ENCODE results near the gene MICALL2. TPM values are rescaled to one million over a fixed set of nuclear protein-coding genes. Genes with fewer than 3 reads are reported as not detected.

Gene MICALL2
- total RNA-seq, 4 donors from 2014 or later = 4.4 to 16.6 (median 9.3) TPM

DNA sequence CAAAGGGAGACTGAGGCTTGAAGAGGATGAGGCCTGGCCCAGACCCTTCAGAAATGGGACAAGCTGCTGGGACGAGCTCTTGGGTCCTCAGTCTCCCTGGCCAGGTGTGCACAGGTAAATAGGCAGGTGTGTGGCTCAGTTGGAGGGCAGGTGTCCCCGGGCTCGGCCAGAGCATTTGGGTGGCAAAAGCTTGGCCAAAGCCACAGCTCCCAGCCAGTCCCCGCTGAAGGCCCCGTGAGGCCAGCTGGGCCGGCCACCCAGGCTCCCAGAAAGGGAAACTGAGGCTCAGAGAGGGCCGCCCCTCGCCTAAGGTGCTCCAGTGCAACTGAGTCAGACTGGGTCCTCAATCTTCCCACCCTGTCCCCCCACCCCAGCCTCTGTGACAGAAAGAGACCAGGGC is 37.3 kb downstream of the MICALL2 start:
- DNase-seq (ENCODE audit: low spot score) (no peak), ATAC-seq (ENCODE audit: low FRiP score) (no peak)
- no peak for TF ChIP-seq CTCF (IDR thresholded peaks at IDR 0.05)

DNA sequence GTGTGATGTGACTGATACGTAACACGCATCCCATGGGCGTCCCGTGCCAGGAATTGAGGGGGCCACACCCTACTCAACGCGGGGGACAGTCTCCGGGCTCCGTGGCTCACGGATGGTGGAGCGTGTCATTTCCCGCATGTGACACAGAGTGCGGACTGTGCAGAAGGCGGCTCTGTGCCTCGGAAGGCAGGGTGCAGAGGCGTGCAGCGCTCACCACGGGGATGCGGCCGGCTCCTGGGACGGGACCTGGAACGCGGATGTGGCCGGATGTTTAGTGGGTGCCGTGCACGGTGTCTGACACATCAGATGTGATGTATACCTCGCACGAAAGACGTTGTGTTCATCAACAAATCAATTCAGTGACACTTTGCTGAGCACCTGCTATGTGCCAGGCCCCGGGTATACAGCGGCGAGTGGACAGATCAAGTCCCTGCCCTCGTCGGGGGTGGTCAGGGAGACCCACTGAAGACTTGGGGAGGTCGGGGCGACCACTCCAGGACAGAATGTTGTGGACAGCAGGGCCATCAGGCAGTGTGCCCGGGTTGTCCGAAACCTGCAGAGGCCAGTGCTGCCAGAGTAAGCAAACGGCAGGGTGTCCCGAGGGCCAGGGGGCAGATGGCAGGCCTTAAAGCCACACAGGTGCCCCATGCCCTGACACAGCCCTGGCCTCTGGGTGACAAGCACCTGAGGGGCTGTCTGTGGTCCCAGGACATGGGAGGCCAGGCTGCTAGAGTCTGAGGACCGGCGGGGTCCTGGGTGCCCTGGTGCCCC is 38.1 kb downstream of the MICALL2 start:
- no peak for TF ChIP-seq CTCF (IDR thresholded peaks at IDR 0.05)
- ATAC-seq (ENCODE audit: low FRiP score) (no peak), DNase-seq (ENCODE audit: low spot score) (no peak)

GRCh38 chr7:1419688-1420087 is 39.6 kb downstream of the MICALL2 start:
- no peak for DNase-seq (ENCODE audit: low spot score)
- TF ChIP-seq CTCF (IDR thresholded peaks at IDR 0.05) = no peak
- ATAC-seq (ENCODE audit: low FRiP score) = no peak

DNA sequence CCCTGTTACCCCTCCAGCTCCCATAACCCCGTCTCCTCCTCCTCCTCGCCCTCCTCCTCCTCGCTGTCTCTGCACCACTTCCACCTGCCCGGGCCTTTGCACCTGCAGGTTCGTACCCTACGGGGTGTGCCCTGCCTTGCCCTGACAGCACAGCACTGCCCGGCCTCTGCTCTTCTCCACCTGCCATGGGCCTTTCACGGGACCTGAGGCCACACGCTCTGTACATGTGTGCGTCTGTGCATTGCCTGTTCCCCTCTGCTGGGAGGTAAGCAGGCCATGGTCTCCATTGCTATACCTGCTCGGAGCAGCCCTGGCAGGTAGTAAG is 40.0 kb downstream of the MICALL2 start:
- TF ChIP-seq CTCF (IDR thresholded peaks at IDR 0.05) = no peak
- no peak for DNase-seq (ENCODE audit: low spot score)
- no peak for ATAC-seq (ENCODE audit: low FRiP score)

DNA sequence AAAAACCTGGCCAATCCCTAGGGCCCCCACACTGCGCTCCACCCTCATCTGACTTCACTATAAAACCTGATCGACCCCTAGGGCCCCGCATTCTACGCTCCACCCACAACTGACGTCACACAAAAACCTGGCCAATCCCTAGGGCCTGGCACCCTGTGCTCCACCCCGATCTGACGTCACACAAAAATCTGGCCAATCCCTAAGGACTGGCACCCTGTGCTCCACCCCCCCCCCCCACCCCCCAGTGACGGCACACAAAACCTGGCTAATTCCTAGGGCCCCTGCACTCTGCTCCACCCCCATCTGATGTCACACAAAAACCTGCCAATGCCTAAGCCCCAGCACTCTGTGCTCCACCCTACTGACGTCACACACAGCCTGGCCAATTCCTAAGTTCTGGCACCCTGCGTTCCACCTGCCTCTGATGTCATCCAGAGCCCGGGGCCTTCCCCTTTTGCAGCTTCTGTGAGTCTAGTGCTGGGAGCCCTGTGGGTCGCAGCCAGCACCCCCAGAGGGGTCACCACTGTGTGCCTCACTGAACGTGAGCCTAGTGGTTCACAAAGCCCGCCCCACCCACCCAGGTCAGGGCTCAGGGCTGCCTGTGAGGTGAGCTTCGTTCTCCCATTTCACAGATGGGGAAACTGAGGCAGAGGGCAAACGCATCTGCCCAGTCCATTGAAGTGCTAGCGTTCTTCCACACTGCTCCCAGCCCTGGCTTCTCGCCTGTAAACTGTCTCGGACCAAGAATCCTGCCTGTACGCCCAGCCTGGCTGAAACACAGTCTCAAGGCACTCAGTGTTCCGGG is 40.6 kb downstream of the MICALL2 start:
- no peak for ATAC-seq (ENCODE audit: low FRiP score)

DNA sequence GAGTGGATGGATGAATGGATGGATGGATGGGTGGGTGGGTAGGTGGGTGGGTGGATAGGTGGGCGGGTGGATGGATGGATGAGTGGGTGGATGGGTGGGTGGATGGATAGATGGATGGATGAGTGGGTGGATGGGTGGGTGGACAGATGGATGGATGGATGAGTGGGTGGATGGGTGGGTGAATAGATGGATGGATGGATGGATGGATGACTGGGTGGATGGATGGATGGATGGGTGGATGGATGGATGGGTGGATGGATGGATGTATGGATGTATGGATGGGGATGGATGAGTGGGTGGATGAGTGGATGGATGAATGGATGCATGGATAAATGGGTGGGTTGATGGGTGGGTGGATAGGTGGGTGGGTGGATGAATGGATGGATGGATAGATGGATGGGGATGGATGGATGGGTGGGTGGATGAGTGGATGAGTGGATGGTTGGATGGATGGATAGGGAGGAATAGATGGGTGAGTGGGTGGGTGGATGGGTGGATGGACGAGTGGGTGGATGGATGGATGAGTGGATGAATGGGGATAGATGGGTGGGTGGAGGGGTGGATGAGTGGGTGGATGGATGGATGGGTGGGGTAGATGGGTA is 43.8 kb downstream of the MICALL2 start:
- ATAC-seq (ENCODE audit: low FRiP score) (no peak), DNase-seq (ENCODE audit: low spot score) (no peak)
- no peak for TF ChIP-seq CTCF (IDR thresholded peaks at IDR 0.05)

More for the DNA sequence above, 40.6 kb downstream of the MICALL2 start:
- no peak for TF ChIP-seq CTCF (IDR thresholded peaks at IDR 0.05)
- no peak for DNase-seq (ENCODE audit: low spot score)

Data from omental fat pad (tissue), 4 donors.